ENCODE results near the gene KRTAP1-5.
"Not testable (repeated sequence)": the region's sequence is repeated elsewhere in the genome, so short reads cannot be mapped to it uniquely, and the experiment has no call there.

The KRTAP1-5 gene

GRCh38 chr17:41002814-41003213, 24.2 kb downstream of the KRTAP1-5 start:
- DNase-seq, result no peak

GRCh38 chr17:41001795-41002194, 25.2 kb downstream of the KRTAP1-5 start:
- DNase-seq, result no peak

- DNase-seq, result not testable (repeated sequence)
Observed at GRCh38 chr17:40999563-40999962, 27.4 kb downstream of the KRTAP1-5 start, which contains the start of gene KRTAP3-2. TSS of gene KRTAP3-2 (minus strand) at chr17:40999906. CDS start at chr17:40999853, 53 bp downstream.

GRCh38 chr17:40997361-40997760, 29.6 kb downstream of the KRTAP1-5 start:
- DNase-seq, result no peak

GRCh38 chr17:40996829-40997228, 30.2 kb downstream of the KRTAP1-5 start:
- DNase-seq, result no peak

GRCh38 chr17:40995116-40995515, 31.9 kb downstream of the KRTAP1-5 start:
- DNase-seq, result no peak

- no peak for DNase-seq
Observed at GRCh38 chr17:40993839-40994238, 33.2 kb downstream of the KRTAP1-5 start, which contains the start of gene KRTAP3-3. TSS of gene KRTAP3-3 (minus strand) at chr17:40994164. CDS start at chr17:40994097, 67 bp downstream.

- DNase-seq, result no peak
Observed at GRCh38 chr17:40993084-40993483, 33.9 kb downstream of the KRTAP1-5 start.

GRCh38 chr17:40992666-40993065, 34.3 kb downstream of the KRTAP1-5 start:
- no peak for DNase-seq

- DNase-seq, result no peak
Observed at GRCh38 chr17:40986920-40987319, 40.1 kb downstream of the KRTAP1-5 start.

GRCh38 chr17:40984226-40984625, 42.8 kb downstream of the KRTAP1-5 start, which contains the start of gene KRT40:
TSS of gene KRT40 (minus strand) at chr17:40984326. CDS start at chr17:40984273, 53 bp downstream.
- no peak for DNase-seq

GRCh38 chr17:40981115-40981514, 45.9 kb downstream of the KRTAP1-5 start:
- DNase-seq, result no peak

- peak; percentile 69 for DNase-seq
Observed at GRCh38 chr17:40980596-40980995, 46.4 kb downstream of the KRTAP1-5 start.

- no peak for DNase-seq
Observed at GRCh38 chr17:40980117-40980516, 46.9 kb downstream of the KRTAP1-5 start.

GRCh38 chr17:40978575-40979151, 48.3 kb downstream of the KRTAP1-5 start:
- peak; percentile 67 for DNase-seq
